Measurements from ENCODE around the gene SEZ6L. TPM values are rescaled to one million over a fixed set of nuclear protein-coding genes. Genes with fewer than 3 reads are reported as not detected.

Gene SEZ6L
- total and polyA plus RNA-seq, 10 of the 15 experiments (the other 5 are each of a cell fraction or from before 2014, with no cell fraction given), result not detected

DNA sequence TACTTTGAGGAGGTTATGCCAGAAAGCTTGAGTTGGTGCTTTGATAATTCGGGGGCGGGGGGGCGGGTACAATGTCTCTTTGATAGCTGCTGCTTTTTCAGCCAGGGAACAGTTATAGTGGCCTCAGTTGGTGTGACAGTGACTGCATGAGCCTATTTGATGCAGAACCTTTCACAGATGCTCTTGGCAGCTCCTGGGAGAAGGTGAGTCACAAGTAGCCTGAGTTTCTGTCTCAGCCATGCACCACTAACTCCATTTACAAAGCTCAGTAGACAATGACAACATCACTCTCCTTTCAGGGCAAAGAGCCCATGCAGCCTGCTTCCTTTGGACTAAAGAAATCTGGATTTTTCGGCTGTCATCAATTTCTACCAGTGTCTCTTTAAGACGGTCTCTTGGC is 42.1 kb upstream of the SEZ6L start (continued):
- no peak for TF ChIP-seq ZNF687 (IDR thresholded peaks at IDR 0.05)
- TF ChIP-seq MYB (IDR thresholded peaks at IDR 0.05; ENCODE audit: borderline replicate concordance, low read depth, low read length), result no peak
- TF ChIP-seq EP300 (IDR thresholded peaks at IDR 0.05; ENCODE audit: borderline replicate concordance in 1 of 2, control insufficient read depth in 1 of 2, low read depth in 2 of 2, low read length in 2 of 2), result no peak
- TF ChIP-seq EED (IDR thresholded peaks at IDR 0.05; ENCODE audit: low read depth), result no peak
- no peak for TF ChIP-seq HDGF (IDR thresholded peaks at IDR 0.05)
- TF ChIP-seq SREBF2 (IDR thresholded peaks at IDR 0.05; ENCODE audit: low read length), result no peak

DNA sequence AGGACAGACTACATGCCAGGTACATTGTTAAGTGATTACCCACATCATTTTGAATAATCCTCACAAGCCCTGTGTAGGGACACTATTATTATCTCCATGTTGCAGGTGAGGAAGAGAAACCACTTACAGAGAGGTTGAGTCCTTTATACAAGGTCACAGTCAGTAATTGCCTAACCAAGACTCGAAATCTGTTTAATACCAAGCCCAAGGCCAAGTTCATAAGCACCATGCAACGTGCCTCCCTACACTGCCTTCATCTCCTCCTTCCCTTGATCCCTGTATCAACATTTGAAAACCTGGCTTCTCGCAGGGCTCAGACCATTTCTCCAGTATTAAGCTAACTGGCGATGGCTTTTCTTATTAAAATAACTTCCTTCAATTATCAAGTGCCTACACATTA is 41.7 kb upstream of the SEZ6L start:
- ATAC-seq (no peak), DNase-seq (ENCODE audit: low read depth, low spot score) (no peak), FAIRE-seq (no peak)
- Histone ChIP-seq H2AFZ (ENCODE audit: control insufficient read depth, low read depth, low read length) (no peak overlapping the region), H3K4me2 (ENCODE audit: control insufficient read depth, insufficient read depth) (no peak overlapping the region), H3K9me3 (replicated peaks; ENCODE audit: control insufficient read depth, insufficient read depth, low read length) (no peaks in the 10 kb centered on the region), H3K79me2 (ENCODE audit: control insufficient read depth, insufficient read depth, low read length) (no peaks in the 10 kb centered on the region), H4K20me1 (ENCODE audit: control insufficient read depth, insufficient read depth) (no peaks in the 10 kb centered on the region), H3K4me3 (no peak overlapping the region), H3K4me1 (ENCODE audit: control insufficient read depth, insufficient read depth, low read length) (no peaks in the 10 kb centered on the region), H3K36me3 (ENCODE audit: control insufficient read depth in 2 of 2, insufficient read depth in 2 of 2, low read length in 1 of 2) (no peaks in the 10 kb centered on the region), H3K27me3 (replicated peaks in 1 of 2; ENCODE audit: control insufficient read depth in 2 of 2, insufficient read depth in 2 of 2, low read length in 1 of 2) (peaks cover 0 to 5% of the 10 kb centered on the region in 2 experiments; a peak in 2 of 4 replicates), H3K9ac (ENCODE audit: control insufficient read depth, insufficient read depth, low read length) (no peak overlapping the region), H3K27ac (ENCODE audit: control insufficient read depth, insufficient read depth) (no peak overlapping the region)
- RAD21 ChIA-PET (ENCODE audit: unreplicated experiment), result no interaction called here
- POLR2A ChIA-PET, result no interaction called here
- CTCF ChIA-PET, result interaction anchor here (1.1 kb wide), 1 partner anchor 42 kb away, joined by 3 read pairs; no protein-coding TSS in a partner anchor
- BruUV-seq (replicated peaks), result no TSS peak
- SMC1A ChIA-PET (ENCODE audit: uncharacterized antibody, unreplicated experiment), result interaction anchor here (1.2 to 1.7 kb wide), 2 partner anchors 157 to 224 kb away, joined by 3 to 5 read pairs; no protein-coding TSS in a partner anchor
- WGBS (ENCODE audit: insufficient coverage, insufficient replicate concordance, low lambda C conversion rate, missing lambda C conversion rate), result 34% methylated on average over 4 of the region's 4 CpGs
- intact Hi-C loops (cut with micrococcal nuclease; ENCODE audit: unreplicated experiment) (no loop called here), in situ Hi-C loops (cut with MboI) (no loop called here)
- TF ChIP-seq, protein P1, sequence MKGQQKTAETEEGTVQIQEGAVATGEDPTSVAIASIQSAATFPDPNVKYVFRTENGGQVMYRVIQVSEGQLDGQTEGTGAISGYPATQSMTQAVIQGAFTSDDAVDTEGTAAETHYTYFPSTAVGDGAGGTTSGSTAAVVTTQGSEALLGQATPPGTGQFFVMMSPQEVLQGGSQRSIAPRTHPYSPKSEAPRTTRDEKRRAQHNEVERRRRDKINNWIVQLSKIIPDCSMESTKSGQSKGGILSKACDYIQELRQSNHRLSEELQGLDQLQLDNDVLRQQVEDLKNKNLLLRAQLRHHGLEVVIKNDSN (IDR thresholded peaks at IDR 0.05; ENCODE audit: borderline replicate concordance, extremely low read length, insufficient read depth, low read depth, low read length), result no peak
- TF ChIP-seq RB1 (IDR thresholded peaks at IDR 0.05; ENCODE audit: borderline replicate concordance), result no peak
- TF ChIP-seq RAD21 (IDR thresholded peaks at IDR 0.05; ENCODE audit: insufficient read depth, low read depth, low read length), result no peak
- no peak for TF ChIP-seq POLR2A (IDR thresholded peaks at IDR 0.05; ENCODE audit: low read depth, low read length)
- TF ChIP-seq, protein P2, sequence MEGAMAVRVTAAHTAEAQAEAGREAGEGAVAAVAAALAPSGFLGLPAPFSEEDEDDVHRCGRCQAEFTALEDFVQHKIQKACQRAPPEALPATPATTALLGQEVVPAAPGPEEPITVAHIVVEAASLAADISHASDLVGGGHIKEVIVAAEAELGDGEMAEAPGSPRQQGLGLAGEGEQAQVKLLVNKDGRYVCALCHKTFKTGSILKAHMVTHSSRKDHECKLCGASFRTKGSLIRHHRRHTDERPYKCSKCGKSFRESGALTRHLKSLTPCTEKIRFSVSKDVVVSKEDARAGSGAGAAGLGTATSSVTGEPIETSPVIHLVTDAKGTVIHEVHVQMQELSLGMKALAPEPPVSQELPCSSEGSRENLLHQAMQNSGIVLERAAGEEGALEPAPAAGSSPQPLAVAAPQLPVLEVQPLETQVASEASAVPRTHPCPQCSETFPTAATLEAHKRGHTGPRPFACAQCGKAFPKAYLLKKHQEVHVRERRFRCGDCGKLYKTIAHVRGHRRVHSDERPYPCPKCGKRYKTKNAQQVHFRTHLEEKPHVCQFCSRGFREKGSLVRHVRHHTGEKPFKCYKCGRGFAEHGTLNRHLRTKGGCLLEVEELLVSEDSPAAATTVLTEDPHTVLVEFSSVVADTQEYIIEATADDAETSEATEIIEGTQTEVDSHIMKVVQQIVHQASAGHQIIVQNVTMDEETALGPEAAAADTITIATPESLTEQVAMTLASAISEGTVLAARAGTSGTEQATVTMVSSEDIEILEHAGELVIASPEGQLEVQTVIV (IDR thresholded peaks at IDR 0.05; ENCODE audit: borderline replicate concordance, partially characterized antibody), result no peak
- no peak for TF ChIP-seq NR2F1 (conservative IDR thresholded peaks at IDR 0.05)
- no peak for TF ChIP-seq SMC3 (IDR thresholded peaks at IDR 0.05; ENCODE audit: borderline replicate concordance, low read length)
- no peak for TF ChIP-seq JUNB (IDR thresholded peaks at IDR 0.05)
- no peak for TF ChIP-seq CREM (IDR thresholded peaks at IDR 0.05; ENCODE audit: low read depth)
- no peak for TF ChIP-seq KAT2A (conservative IDR thresholded peaks at IDR 0.05; ENCODE audit: control insufficient read depth, low read depth, low read length)
- no peak for TF ChIP-seq ZSCAN29 (IDR thresholded peaks at IDR 0.05)
